CD14-positive monocyte (primary cell): ENCODE measurements around the gene PPP1R1C. TPM values are rescaled to one million over a fixed set of nuclear protein-coding genes. Genes with fewer than 3 reads are reported as not detected.

ENCODE experiments used
- DNase-seq, 3 donors: peaks; one replicate each; pipeline ENCODE4 v3.0.0-alpha.2; 2011 to 2022
- H2AFZ ChIP-seq: 2 replicates; pipeline ENCODE4 v1.6.0; 2012; ENCODE audit warnings: mild to moderate bottlenecking, low read depth, low read length, inconsistent platforms; ENCODE audit not compliant: insufficient read depth, poor library complexity, severe bottlenecking
- H3K27ac ChIP-seq, 2 donors: 1 replicate in 1 of 2; 2 replicates in 1 of 2; pipeline ENCODE4 v1.5.1; 2012 to 2013; ENCODE audit warnings: low read length in 2 of 2, control low read depth in 1 of 2, inconsistent platforms in 1 of 2, low read depth in 1 of 2, mild to moderate bottlenecking in 1 of 2
- H3K27me3 ChIP-seq, 2 donors: one replicate each; pipeline versions ENCODE4 v1.6.0 to v1.6.1; 2011 to 2013; ENCODE audit warnings: low read length in 2 of 2; ENCODE audit not compliant: control insufficient read depth in 2 of 2, insufficient read depth in 2 of 2
- H3K36me3 ChIP-seq, 2 donors: replicated peaks in 1 of 2; 1 replicate in 1 of 2; 2 replicates in 1 of 2; pipeline versions ENCODE4 v1.5.1 to v1.6.1; 2012 to 2013; ENCODE audit warnings: low read length in 2 of 2, control low read depth in 1 of 2, inconsistent platforms in 1 of 2, mild to moderate bottlenecking in 1 of 2; ENCODE audit not compliant: insufficient read depth in 2 of 2, control insufficient read depth in 1 of 2
- H3K4me1 ChIP-seq, 2 donors: 1 replicate in 1 of 2; 2 replicates in 1 of 2; pipeline versions ENCODE4 v1.5.1 to v1.6.1; 2012 to 2013; ENCODE audit warnings: low read length in 2 of 2, control low read depth in 1 of 2, inconsistent platforms in 1 of 2, mild to moderate bottlenecking in 1 of 2, moderate library complexity in 1 of 2; ENCODE audit not compliant: insufficient read depth in 2 of 2, control insufficient read depth in 1 of 2
- H3K4me2 ChIP-seq: replicated peaks from 2 replicates; pipeline ENCODE3; 2012; ENCODE audit warnings: low read length, moderate library complexity, mild to moderate bottlenecking; ENCODE audit not compliant: poor library complexity, severe bottlenecking; ENCODE audit errors: extremely low read depth
- H3K4me3 ChIP-seq, 3 experiments: fragments of 200-600 bp in 1 of 3; sonication (generic) in 1 of 3; replicated peaks in 1 of 3; 1 replicate in 2 of 3; 2 replicates in 1 of 3; pipeline ENCODE4 v1.5.1; 2011 to 2013; ENCODE audit warnings: low read length in 3 of 3, mild to moderate bottlenecking in 3 of 3, control low read depth in 2 of 3, low read depth in 2 of 3, inconsistent platforms in 1 of 3, moderate library complexity in 1 of 3
- H3K79me2 ChIP-seq: 2 replicates; pipeline ENCODE4 v1.6.0; 2012; ENCODE audit warnings: mild to moderate bottlenecking, control low read depth, inconsistent platforms, low read length, moderate library complexity; ENCODE audit not compliant: insufficient read depth
- H3K9ac ChIP-seq: 2 replicates; pipeline ENCODE4 v1.6.0; 2017; ENCODE audit warnings: low read length, mild to moderate bottlenecking; ENCODE audit not compliant: insufficient read depth, poor library complexity, severe bottlenecking
- H3K9me3 ChIP-seq, 2 donors: replicated peaks in 1 of 2; 1 replicate in 1 of 2; 2 replicates in 1 of 2; pipeline versions ENCODE4 v1.5.1 to v1.6.1; 2012 to 2013; ENCODE audit warnings: low read length in 2 of 2, control low read depth in 1 of 2; ENCODE audit not compliant: control insufficient read depth in 1 of 2, insufficient read depth in 1 of 2
- H4K20me1 ChIP-seq: 2 replicates; pipeline ENCODE4 v1.6.0; 2012; ENCODE audit warnings: mild to moderate bottlenecking, low read length, control low read depth, moderate library complexity; ENCODE audit not compliant: insufficient read depth
- H3K27ac Mint-ChIP-seq, 7 donors: one replicate each; pipeline ENCODE4 v1.8.0; 2020; ENCODE audit warnings: mild to moderate bottlenecking in 7 of 7, mixed read lengths in 7 of 7, moderate library complexity in 6 of 7, inconsistent platforms in 2 of 7
- H3K27me3 Mint-ChIP-seq, 3 donors: one replicate each; pipeline ENCODE4 v1.8.0; 2021 to 2022; ENCODE audit warnings: low read depth in 3 of 3, mild to moderate bottlenecking in 3 of 3, mixed read lengths in 3 of 3, moderate library complexity in 3 of 3, inconsistent platforms in 1 of 3
- H3K36me3 Mint-ChIP-seq, 2 donors: one replicate each; pipeline ENCODE4 v1.8.0; 2020; ENCODE audit warnings: mixed read lengths in 2 of 2, inconsistent platforms in 1 of 2, mild to moderate bottlenecking in 1 of 2
- H3K4me1 Mint-ChIP-seq: one replicate; pipeline ENCODE4 v1.8.0; 2020; ENCODE audit warnings: mild to moderate bottlenecking, mixed read lengths
- H3K4me3 Mint-ChIP-seq, 2 donors: one replicate each; pipeline ENCODE4 v1.8.0; 2020; ENCODE audit warnings: mild to moderate bottlenecking in 2 of 2, mixed read lengths in 2 of 2, moderate library complexity in 1 of 2
- H3K9me3 Mint-ChIP-seq, 7 donors: one replicate each; pipeline ENCODE4 v1.8.0; 2020 to 2022; ENCODE audit warnings: mixed read lengths in 7 of 7, mild to moderate bottlenecking in 6 of 7, moderate library complexity in 6 of 7, inconsistent platforms in 2 of 7
- WGBS: methylation state at CpG from one replicate; pipeline ENCODE4 v1.1.5; 2013; ENCODE audit warnings: missing lambda C conversion rate; ENCODE audit not compliant: insufficient coverage; 5-methylcytosine and 5-hydroxymethylcytosine counted together
- intact Hi-C, 2 donors: fragments of 100-400 bp; cut with micrococcal nuclease; formaldehyde crosslinking; loops; one replicate each; pipeline versions ENCODE4 v1.15.0 to v1.15.1; 2023
- polyA plus RNA-seq, 3 donors: library from polyadenylated mRNA; depleted of rRNA in 1 of 3; unstranded in 2 of 3; stranded (reverse) in 1 of 3; fragments of 300-500 nt in 2 of 3; fragments of >200 nt in 1 of 3; fragmentation: Illumina TruSeq in 2 of 3; gene quantifications; 1 replicate in 2 of 3; 2 replicates in 1 of 3; pipeline ENCODE4 v1.2.3, GENCODE V29; 2012 to 2021
- TF ChIP-seq, protein P1 (sequence below): fragments of 200-600 bp; IDR thresholded peaks from one replicate; pipeline ENCODE4 v1.8.0; 2022; ENCODE audit warnings: antibody characterized with exemption, mild to moderate bottlenecking

Gene PPP1R1C
- polyA plus RNA-seq, 3 donors = not detected

DNA sequence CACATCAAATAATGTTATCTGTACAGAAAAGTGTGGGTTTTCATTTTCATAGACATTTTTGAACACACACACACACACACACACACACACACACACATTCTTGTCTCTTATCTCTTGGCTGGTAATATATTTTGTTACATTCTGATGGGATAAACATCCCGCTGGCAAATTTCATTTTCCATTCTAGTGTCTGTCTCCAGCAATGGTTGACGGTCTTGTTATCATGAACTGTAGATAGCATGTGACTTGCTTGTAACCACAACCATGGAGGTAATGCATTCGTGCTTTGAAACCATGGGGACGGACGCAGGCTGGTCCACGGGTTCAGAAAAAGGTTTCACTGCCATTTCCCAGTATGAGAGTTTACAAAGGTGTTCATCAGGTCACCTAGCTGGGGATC lies 156.4 kb downstream of the PPP1R1C start:
- Histone ChIP-seq H3K27me3 (no peaks in the 10 kb centered on the region), H3K27ac (no peak overlapping the region), H3K4me1 (no peaks in the 10 kb centered on the region), H3K4me3 (no peak overlapping the region), H3K4me2 (no peak overlapping the region), H2AFZ (no peak overlapping the region), H3K9ac (no peak overlapping the region), H3K79me2 (no peaks in the 10 kb centered on the region), H3K36me3 (no peaks in the 10 kb centered on the region), H3K9me3 (no peaks in the 10 kb centered on the region), H4K20me1 (no peaks in the 10 kb centered on the region)
- no peak overlapping the region for H3K27ac Mint-ChIP-seq
- TF ChIP-seq, protein P1, sequence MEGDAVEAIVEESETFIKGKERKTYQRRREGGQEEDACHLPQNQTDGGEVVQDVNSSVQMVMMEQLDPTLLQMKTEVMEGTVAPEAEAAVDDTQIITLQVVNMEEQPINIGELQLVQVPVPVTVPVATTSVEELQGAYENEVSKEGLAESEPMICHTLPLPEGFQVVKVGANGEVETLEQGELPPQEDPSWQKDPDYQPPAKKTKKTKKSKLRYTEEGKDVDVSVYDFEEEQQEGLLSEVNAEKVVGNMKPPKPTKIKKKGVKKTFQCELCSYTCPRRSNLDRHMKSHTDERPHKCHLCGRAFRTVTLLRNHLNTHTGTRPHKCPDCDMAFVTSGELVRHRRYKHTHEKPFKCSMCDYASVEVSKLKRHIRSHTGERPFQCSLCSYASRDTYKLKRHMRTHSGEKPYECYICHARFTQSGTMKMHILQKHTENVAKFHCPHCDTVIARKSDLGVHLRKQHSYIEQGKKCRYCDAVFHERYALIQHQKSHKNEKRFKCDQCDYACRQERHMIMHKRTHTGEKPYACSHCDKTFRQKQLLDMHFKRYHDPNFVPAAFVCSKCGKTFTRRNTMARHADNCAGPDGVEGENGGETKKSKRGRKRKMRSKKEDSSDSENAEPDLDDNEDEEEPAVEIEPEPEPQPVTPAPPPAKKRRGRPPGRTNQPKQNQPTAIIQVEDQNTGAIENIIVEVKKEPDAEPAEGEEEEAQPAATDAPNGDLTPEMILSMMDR = no peak
- intact Hi-C loops = no loop called here
- no peaks in the 10 kb centered on the region for H3K4me1 Mint-ChIP-seq
- H3K36me3 Mint-ChIP-seq = no peaks in the 10 kb centered on the region
- no peak overlapping the region for H3K4me3 Mint-ChIP-seq
- no peak for DNase-seq
- peaks cover 0 to 1% (median 0%) of the 10 kb centered on the region in 7 donors for H3K9me3 Mint-ChIP-seq
- H3K27me3 Mint-ChIP-seq = peaks cover 0 to 3% (median 1%) of the 10 kb centered on the region in 3 donors
- WGBS = 98% methylated on average over 5 of the region's 6 CpGs

DNA sequence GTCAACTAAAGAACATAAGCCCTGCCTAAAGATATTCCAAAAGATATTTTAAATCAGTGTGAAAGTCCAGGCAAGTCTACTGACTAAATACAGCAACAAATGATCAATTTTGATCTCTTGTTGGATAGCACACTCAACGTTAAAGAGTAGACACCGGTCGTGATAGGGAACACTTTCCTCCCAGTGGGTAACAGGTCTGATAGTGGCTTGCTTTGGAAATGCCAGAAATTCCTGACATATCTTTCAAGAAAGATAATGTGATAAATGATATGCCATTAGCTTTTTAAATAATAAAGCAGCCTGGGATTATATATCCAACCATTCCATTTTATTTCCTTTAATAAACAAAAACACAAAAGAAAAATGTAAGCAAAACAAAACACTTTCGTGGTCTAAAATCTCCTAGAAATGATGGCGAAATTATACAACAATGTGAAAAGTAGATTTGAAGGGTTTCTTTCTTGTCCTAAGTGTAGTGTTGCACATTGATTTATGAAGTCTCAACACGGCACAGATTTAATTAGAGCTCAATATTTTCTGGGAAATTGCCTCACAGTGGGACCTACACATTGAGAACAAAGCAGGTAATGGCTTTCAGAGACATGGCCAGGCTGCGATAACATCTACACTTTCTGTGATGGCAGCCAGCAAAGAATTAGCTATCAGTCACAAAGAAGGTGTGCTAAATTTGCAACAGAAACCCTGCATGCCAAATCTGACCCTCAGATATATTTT lies 158.6 kb downstream of the PPP1R1C start:
- DNase-seq = no peak
- intact Hi-C loops = no loop called here
- Histone ChIP-seq H3K79me2 (no peaks in the 10 kb centered on the region), H3K4me3 (no peak overlapping the region), H4K20me1 (no peaks in the 10 kb centered on the region), H3K9ac (no peak overlapping the region), H2AFZ (no peak overlapping the region), H3K36me3 (no peaks in the 10 kb centered on the region), H3K27ac (no peak overlapping the region), H3K4me2 (no peak overlapping the region), H3K27me3 (no peaks in the 10 kb centered on the region), H3K9me3 (no peaks in the 10 kb centered on the region), H3K4me1 (no peaks in the 10 kb centered on the region)
- TF ChIP-seq, protein P1 = no peak
- no peaks in the 10 kb centered on the region for H3K4me1 Mint-ChIP-seq
- peaks cover 0 to 3% (median 1%) of the 10 kb centered on the region in 3 donors for H3K27me3 Mint-ChIP-seq
- H3K27ac Mint-ChIP-seq = no peak overlapping the region
- H3K9me3 Mint-ChIP-seq = peaks cover 0 to 1% (median 0%) of the 10 kb centered on the region in 7 donors
- no peaks in the 10 kb centered on the region for H3K36me3 Mint-ChIP-seq
- WGBS = 93% methylated on average over 2 of the region's 7 CpGs
- H3K4me3 Mint-ChIP-seq = no peak overlapping the region
